Mesothelial cell of epicardium (in vitro differentiated cells): Measurements from ENCODE around the gene MAGI2. TPM values are rescaled to one million over a fixed set of nuclear protein-coding genes. Genes with fewer than 3 reads are reported as not detected.

Experiments
- DNase-seq, 2 experiments: peaks; one replicate each; pipeline ENCODE4 v3.0.0; 2021; ENCODE audit warnings: low spot score in 2 of 2; ENCODE audit not compliant: unreplicated experiment in 2 of 2
- H3K27ac Mint-ChIP-seq: 2 replicates; pipeline ENCODE4 v1.8.0; 2021; ENCODE audit warnings: mixed read lengths
- H3K27me3 Mint-ChIP-seq: 2 replicates; pipeline ENCODE4 v1.8.0; 2021; ENCODE audit warnings: low read depth, mixed read lengths
- H3K36me3 Mint-ChIP-seq: 2 replicates; pipeline ENCODE4 v1.8.0; 2021; ENCODE audit warnings: mixed read lengths
- H3K4me1 Mint-ChIP-seq: 2 replicates; pipeline ENCODE4 v1.8.0; 2021; ENCODE audit warnings: mixed read lengths
- H3K4me3 Mint-ChIP-seq: 2 replicates; pipeline ENCODE4 v1.8.0; 2021; ENCODE audit warnings: mild to moderate bottlenecking, moderate library complexity, mixed read lengths
- H3K9me3 Mint-ChIP-seq: 2 replicates; pipeline ENCODE4 v1.8.0; 2021; ENCODE audit warnings: mixed read lengths
- total RNA-seq: library from RNA; stranded (reverse); gene quantifications from 3 replicates; pipeline ENCODE4 v1.2.1, GENCODE V29; 2021
- TF ChIP-seq, protein P1 (sequence below): fragments of 200-600 bp; sonication (generic); IDR thresholded peaks from one replicate; pipeline ENCODE4 v1.5.0; 2021; ENCODE audit warnings: antibody characterized with exemption; ENCODE audit not compliant: unreplicated experiment

Gene MAGI2
- total RNA-seq, 1 donor from 2014 or later, result 38.4 TPM

DNA sequence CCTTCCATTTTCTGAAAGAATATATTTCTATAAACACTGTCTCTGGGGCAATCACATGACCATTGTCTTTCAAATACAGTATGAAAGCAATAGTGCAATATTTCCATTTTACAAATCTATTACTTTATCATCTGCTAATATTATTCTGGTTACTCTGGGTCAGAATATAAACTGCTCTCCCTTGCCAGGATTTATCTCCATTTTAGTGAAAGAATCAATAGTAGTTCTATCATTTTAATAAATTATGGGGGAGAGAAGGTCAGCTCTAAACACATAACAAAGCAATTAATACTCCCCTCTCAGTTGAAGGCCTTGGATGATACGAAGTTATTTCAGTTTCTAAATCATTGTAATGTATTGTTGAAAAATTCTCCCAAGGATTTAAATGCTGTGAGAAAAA lies 608.3 kb downstream of the MAGI2 start:
- Mint-ChIP-seq H3K27ac (no peak overlapping the region), H3K36me3 (no peaks in the 10 kb centered on the region), H3K9me3 (peaks cover 4% of the 10 kb centered on the region), H3K27me3 (no peaks in the 10 kb centered on the region), H3K4me1 (peaks cover 11% of the 10 kb centered on the region), H3K4me3 (no peak overlapping the region)
- TF ChIP-seq, protein P1, sequence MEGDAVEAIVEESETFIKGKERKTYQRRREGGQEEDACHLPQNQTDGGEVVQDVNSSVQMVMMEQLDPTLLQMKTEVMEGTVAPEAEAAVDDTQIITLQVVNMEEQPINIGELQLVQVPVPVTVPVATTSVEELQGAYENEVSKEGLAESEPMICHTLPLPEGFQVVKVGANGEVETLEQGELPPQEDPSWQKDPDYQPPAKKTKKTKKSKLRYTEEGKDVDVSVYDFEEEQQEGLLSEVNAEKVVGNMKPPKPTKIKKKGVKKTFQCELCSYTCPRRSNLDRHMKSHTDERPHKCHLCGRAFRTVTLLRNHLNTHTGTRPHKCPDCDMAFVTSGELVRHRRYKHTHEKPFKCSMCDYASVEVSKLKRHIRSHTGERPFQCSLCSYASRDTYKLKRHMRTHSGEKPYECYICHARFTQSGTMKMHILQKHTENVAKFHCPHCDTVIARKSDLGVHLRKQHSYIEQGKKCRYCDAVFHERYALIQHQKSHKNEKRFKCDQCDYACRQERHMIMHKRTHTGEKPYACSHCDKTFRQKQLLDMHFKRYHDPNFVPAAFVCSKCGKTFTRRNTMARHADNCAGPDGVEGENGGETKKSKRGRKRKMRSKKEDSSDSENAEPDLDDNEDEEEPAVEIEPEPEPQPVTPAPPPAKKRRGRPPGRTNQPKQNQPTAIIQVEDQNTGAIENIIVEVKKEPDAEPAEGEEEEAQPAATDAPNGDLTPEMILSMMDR, result no peak
- no peak for DNase-seq

DNA sequence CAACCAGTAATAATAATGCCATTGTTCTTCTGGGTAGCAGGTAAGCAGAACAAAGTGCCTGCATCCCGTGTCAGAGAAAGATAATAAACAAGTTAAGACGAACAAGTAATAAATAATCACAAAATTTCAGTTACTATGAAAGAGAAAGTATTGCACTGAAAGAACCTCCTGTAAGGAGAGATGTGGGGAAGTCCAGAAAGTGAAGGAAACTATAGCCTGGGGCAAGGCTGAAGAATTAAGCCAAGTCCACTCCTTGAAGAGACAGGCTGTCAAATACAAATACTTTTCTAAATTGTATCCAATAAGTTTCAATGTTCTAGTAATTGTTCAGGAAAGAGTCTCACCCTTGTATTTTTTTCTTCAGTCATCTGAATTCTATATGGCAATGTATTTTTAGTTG lies 611.4 kb downstream of the MAGI2 start:
- TF ChIP-seq, protein P1, result no peak
- DNase-seq, result no peak
- Mint-ChIP-seq H3K27me3 (no peaks in the 10 kb centered on the region), H3K4me1 (peaks cover 16% of the 10 kb centered on the region), H3K36me3 (no peaks in the 10 kb centered on the region), H3K9me3 (peaks cover 4% of the 10 kb centered on the region), H3K4me3 (no peak overlapping the region), H3K27ac (no peak overlapping the region)

GRCh38 chr7:78835897-78836296 lies 617.6 kb downstream of the MAGI2 start:
- H3K4me3 Mint-ChIP-seq, result no peak overlapping the region
- H3K9me3 Mint-ChIP-seq, result peaks cover 23% of the 10 kb centered on the region
- H3K4me1 Mint-ChIP-seq, result peaks cover 6% of the 10 kb centered on the region
- no peak overlapping the region for H3K27ac Mint-ChIP-seq
- H3K36me3 Mint-ChIP-seq, result peaks cover 5% of the 10 kb centered on the region
- TF ChIP-seq, protein P1, result no peak
- H3K27me3 Mint-ChIP-seq, result no peaks in the 10 kb centered on the region
- no peak for DNase-seq

- peaks cover 21% of the 10 kb centered on the region for H3K9me3 Mint-ChIP-seq
- TF ChIP-seq, protein P1, result no peak
- H3K4me3 Mint-ChIP-seq, result no peak overlapping the region
Observed at GRCh38 chr7:78828317-78828716, 625.1 kb downstream of the MAGI2 start.

GRCh38 chr7:78803501-78804127 lies 649.9 kb downstream of the MAGI2 start:
- peaks cover 8% of the 10 kb centered on the region for H3K9me3 Mint-ChIP-seq
- no peaks in the 10 kb centered on the region for H3K27me3 Mint-ChIP-seq
- no peak for DNase-seq
- H3K27ac Mint-ChIP-seq, result no peak overlapping the region
- H3K4me3 Mint-ChIP-seq, result no peak overlapping the region
- no peaks in the 10 kb centered on the region for H3K4me1 Mint-ChIP-seq
- TF ChIP-seq, protein P1, result no peak
- no peaks in the 10 kb centered on the region for H3K36me3 Mint-ChIP-seq

More at GRCh38 chr7:78828317-78828716, 625.1 kb downstream of the MAGI2 start:
- H3K27ac Mint-ChIP-seq, result no peak overlapping the region
- H3K36me3 Mint-ChIP-seq, result peaks cover 2% of the 10 kb centered on the region
- no peak for DNase-seq
- H3K27me3 Mint-ChIP-seq, result no peaks in the 10 kb centered on the region
- no peaks in the 10 kb centered on the region for H3K4me1 Mint-ChIP-seq
